HG03571 (cell line): Measurements from ENCODE around the gene B3GAT2.

ENCODE experiments used
- ATAC-seq: cut with Tn5 transposase; IDR thresholded peaks from one replicate; pipeline ENCODE4 v1.9.1; 2021; ENCODE audit not compliant: unreplicated experiment

The B3GAT2 gene

DNA sequence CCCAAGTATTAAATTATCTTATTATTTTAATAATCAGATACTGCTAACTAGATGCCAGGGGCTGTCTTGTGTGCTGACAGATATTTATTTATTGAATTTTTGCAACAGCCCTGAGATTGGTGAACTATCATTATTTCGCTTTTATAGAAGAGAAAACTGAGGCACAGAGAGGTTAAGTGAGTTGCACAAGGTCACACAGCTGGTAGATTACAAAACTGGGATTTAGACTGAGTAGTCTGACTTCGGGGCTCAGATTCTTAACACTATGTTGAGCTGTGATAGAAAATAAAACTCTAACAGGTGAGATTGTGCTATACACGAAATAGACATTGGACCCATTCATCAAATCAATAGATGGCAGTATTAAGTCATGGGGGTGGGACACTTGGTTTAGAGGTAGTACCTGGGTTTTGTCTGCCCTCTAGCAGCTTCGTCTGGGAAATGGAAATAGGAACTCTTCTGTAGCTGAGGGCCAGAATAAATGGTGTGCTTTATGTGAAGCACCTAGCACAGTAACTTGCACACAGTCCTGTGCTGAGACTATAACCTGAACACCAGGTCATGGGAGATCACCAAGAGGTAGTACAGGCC lies 113.4 kb downstream of the B3GAT2 start:
- ATAC-seq, result no peak

DNA sequence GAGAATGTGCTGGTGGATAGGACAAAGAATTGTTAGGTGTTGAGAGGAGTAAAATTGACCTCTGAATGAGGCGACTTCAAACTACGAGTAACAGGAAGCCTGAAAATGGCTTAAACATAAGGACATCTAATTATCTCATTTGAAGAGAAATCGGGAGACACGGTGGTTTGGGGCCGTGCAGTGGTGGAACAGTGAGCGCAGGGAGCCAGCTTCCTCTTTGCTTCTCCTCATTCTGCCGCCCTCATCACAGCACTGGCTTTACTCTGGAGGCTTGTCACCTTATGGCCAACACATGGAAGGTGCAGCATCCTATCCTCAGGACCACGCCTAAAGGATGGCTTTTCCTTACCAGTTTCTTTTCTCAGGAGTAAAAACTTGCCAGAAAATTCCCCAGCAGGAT lies 114.3 kb downstream of the B3GAT2 start:
- no peak for ATAC-seq

DNA sequence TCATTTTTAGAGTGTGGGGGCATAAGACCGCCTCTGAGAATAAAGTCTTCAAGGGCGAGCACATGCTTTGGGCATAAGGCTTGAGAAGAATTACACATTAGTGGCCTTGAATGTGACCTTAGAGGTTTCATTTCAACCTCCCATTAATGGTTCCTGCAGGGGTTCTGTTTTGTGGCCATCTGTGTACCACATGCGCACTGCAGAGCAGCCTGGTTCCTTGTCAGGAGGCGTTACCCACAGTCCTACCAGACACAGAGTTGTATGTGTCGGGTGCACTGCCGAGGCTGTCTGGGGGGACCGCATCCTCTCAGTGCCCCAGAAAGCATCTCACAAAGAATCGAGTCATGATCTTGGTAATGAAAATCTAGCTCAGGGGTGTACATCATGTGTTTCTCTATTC lies 115.7 kb downstream of the B3GAT2 start:
- no peak for ATAC-seq

DNA sequence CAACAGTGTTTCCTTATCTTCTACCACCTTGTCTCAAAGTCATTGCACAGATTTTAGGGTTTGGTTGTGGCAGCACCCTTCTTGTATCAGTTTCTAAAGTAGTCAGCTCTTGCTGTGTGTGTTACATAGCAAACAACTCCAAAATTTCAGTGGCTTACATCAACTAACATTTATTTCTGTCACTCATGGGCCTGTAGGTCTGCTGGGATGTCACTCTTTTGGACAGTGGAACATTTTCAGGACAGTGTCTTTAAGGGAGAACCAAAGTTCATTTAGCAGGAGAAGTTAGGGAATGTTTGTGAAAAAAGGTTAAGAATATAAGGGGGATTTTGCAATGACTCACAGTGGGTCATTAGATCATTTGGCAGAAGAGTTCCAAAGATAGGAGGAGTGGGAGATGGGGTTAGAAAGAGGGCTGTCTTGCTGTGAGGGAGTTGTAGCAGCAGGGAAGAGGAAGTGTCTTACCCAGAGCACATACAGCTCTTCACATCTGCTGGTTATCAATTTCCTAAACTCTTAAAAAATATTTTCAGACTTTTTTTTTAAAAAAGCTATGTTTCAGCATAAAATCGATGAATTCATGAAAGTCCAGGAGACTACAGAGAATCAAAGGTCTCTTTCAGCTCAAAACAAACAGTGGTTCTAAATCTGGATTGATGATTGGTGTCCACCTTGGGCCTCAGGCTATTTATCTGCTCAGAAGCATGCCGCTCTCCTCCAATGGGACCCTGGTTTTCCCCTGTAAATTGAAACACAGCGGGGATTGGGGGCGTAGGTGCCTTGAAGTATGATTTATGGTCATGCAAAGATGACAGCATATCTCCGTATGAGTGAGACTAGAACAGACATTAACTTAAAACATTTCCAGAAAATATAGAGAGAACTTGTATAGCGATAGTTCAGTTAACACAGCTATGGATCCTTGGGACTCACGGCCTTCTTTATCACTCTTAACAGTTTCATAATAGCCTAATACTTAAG lies 117.3 kb downstream of the B3GAT2 start:
- no peak for ATAC-seq

DNA sequence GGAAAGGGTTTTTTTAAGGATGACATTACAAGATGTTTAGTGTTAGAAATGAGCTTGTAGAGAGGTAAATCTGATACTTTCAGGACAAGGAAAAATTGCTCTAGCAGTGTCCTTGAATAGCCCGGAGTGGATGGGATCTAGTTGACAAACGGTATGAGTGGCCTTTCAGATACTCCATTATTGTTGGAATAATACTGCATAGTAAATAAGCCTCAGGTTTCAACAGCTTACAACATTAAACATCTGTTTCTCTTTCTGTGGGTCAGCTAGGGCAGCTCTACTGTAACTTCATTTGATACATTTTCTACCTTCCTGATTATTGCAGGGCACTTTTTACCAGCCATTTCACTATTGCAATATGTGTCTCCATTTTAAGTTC lies 118.0 kb downstream of the B3GAT2 start:
- no peak for ATAC-seq

DNA sequence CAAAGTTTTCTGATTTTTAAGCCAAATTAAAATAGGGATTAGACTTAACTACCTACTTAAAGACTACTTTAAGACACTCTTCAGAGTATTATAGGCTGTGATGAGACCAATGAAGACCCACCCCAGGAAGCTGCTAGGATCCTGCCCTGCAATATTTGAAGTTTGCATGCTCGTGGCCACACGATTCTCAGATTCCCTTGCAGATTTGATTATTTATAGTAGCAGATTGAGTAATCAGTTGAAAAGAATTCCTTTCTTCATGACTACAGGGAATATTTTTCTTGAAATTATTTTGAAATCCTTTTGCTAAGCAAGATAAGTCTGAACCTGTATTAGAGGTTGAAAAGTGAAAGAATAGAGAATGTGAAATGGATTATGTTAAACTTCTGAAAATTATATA lies 122.3 kb downstream of the B3GAT2 start:
- ATAC-seq, result no peak

DNA sequence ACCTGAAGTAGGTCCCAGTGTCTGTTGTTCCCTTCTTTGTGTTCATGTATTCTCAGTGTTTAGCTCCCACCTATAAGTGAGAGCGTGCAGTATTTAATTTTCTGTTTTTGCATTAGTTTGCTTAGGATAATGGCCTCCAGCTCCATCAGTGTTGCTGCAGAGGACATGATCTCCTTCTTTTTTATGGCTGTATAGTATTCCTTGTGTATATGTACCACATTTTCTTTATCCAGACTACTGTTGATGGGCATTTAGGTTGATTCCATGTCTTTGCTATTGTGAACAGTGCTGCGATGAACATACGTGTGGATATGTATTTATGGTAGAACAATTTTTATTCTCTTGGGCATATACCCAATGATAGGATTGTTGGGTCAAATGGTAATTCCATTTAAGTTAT lies 125.4 kb downstream of the B3GAT2 start:
- no peak for ATAC-seq

DNA sequence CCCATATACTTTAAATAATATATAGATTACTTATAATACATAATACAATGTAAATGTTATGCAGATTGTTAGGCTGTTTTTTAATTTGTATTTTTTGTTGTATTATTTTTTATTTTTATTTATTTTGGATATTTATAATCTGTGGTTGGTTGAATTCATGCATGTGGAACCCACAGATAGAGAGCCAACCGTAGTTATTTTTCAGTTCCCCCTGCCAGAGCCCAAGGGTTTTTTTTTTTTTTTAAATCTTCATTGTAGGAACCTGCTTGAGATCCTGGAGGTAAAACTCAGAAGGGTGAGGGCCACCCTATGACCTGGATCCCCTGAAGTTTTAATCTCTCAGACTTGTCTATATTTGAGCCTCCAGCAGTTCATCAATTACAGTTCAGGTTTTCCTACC lies 133.2 kb downstream of the B3GAT2 start:
- ATAC-seq, result no peak

DNA sequence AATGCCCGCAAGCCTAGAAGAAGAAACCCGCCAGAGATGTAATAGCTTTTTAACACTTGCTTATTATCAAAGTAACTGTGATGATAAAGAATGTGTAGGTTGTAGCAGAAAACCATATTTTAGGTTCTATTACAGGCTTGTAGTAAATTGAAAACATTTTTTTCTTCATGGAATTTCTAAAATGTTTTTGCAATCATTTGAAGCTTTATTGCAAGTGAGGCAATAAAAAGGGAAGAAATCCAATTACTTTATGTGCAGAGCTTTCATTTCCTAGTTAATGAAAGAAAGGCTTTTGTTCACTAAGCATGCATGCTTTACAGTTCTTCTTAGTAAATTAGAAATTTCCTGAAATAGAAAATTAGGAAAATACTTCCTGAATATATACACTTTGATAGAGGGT lies 135.1 kb downstream of the B3GAT2 start:
- no peak for ATAC-seq

DNA sequence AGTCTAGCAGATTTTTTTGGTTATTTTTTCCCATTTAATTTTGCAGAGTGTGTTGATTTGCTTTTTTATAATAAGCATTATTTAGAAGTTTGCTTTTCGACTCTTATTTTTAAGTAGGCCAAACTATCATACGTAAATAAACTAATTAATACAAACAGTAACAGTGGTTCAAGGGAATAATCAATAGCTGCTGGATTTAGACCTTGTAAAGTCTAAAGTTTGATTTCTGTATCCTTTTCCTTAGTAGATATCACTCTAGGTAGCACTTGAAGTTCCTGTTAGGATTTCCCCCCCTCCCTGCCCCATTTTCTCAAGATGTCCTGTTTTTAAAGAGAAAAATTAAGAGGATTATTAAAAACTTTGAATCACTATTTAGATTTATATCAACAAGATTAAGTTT lies 136.1 kb downstream of the B3GAT2 start:
- no peak for ATAC-seq

DNA sequence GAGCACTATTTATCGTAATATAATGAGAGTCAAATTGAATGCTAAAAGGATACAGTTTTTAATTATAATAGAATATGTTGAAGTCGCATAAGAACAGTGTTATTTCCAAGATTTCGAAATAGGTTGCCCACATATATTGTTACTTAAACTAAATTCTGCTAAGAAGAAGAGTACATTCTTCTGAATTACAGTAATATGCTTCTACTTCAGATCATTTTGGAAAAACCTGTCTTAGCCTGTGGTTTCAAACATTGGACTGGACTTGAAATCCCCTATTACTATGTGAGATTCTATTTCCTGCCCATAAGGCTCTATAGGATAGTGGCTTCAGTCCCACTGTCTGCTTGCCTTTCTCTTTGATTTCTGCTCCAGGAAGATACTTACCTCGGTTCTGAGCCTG lies 137.2 kb downstream of the B3GAT2 start:
- ATAC-seq, result no peak

DNA sequence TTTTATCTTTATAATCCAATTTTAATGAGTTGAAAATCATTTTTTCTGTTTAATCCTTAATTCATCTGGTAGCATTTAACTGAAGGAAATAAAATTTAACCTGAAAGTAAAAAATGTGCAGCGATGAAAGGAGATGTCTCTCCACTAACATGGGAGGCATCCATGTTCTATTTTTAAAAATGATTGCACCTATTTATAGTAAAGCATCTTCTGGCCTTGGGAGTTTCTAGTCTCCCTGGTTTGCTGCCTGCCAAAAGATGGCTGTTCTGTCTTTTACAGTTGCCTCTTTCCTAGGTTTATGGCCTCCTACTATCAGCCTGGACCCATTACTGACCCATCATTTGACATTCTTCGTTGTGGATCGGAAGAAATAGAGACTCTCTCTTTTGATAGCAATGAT lies 143.0 kb downstream of the B3GAT2 start:
- no peak for ATAC-seq

DNA sequence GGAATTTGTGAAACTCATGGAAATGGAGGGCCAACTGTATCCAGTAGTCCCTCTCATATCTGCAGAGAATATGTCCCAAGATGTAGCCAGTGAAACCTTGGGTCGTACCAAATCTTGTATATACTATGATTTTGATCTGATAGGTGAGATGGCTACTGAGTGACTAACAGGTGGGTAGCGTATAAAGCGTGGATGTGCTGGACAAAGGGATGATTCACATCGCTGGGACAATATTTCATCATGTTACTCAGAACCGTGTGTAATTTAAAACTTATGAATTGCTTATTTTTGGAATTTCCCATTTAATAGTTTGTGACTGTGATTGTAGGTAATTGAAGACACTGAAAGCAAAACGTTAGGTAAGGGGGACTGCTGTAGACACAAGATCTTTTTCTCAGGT lies 145.1 kb downstream of the B3GAT2 start:
- no peak for ATAC-seq
